Measurements from ENCODE around the gene CRP. TPM values are rescaled to one million over a fixed set of nuclear protein-coding genes. Genes with fewer than 3 reads are reported as not detected.
A peak's percentile ranks its signal among the peaks of the same experiment; 100 is the strongest.

CRP gene
- total and polyA plus RNA-seq, 9 of the 15 experiments (the other 6 are each of a cell fraction or from before 2014, with no cell fraction given), result 0.69 TPM; not detected in 8

GRCh38 chr1:159749630-159750029 lies 35.2 kb upstream of the CRP start:
- no peak overlapping the region for H3K4me2 ChIP-seq (ENCODE audit: insufficient read depth, low read length)
- H3K9me3 ChIP-seq (replicated peaks; ENCODE audit: control insufficient read depth, insufficient read depth, low read depth, low read length), result no peaks in the 10 kb centered on the region
- ATAC-seq (no peak), FAIRE-seq (no peak), DNase-seq (ENCODE audit: extremely low read depth in 1 of 4, low spot score in 3 of 4) (no peak)
- no peak overlapping the region for H3K9ac ChIP-seq (ENCODE audit: insufficient read depth in 1 of 2, low read depth in 2 of 2, low read length in 2 of 2)
- H3K4me1 ChIP-seq (replicated peaks in 1 of 2; ENCODE audit: control insufficient read depth in 2 of 2, insufficient read depth in 2 of 2, low read length in 2 of 2), result no peaks in the 10 kb centered on the region
- ChIA-PET CTCF (ENCODE audit: low intra/inter-chr PET ratio) (no interaction called here), POLR2A (no interaction called here)
- H3K9me1 ChIP-seq (ENCODE audit: control insufficient read depth, insufficient read depth, low read length), result no peaks in the 10 kb centered on the region
- no peaks in the 10 kb centered on the region for H3K36me3 ChIP-seq (ENCODE audit: control insufficient read depth, insufficient read depth, low read length)
- no peaks in the 10 kb centered on the region; a peak in 1 of 5 replicates for H3K27me3 ChIP-seq (ENCODE audit: control insufficient read depth in 2 of 2, insufficient read depth in 2 of 2, low read length in 2 of 2)
- in situ Hi-C loops (cut with MboI), result no loop called here
- 3% methylated on average over 2 of the region's 2 CpGs for WGBS (ENCODE audit: insufficient coverage, low coverage, missing lambda C conversion rate)
- intact Hi-C loops (cut with micrococcal nuclease), result no loop called here
- BruUV-seq (replicated peaks), result no TSS peak
- no peak overlapping the region for H2AFZ ChIP-seq (ENCODE audit: low read depth, low read length)
- H3K79me2 ChIP-seq (ENCODE audit: control insufficient read depth, insufficient read depth, low read length), result no peaks in the 10 kb centered on the region
- H3K27ac ChIP-seq (ENCODE audit: extremely low read depth, low read depth, low read length), result no peak overlapping the region
- H3K4me3 ChIP-seq, result no peak overlapping the region
- TF ChIP-seq EP300 (IDR thresholded peaks at IDR 0.05; ENCODE audit: low read length) (no peak), NR0B1 (IDR thresholded peaks at IDR 0.05; ENCODE audit: partially characterized antibody) (no peak), MAFF (IDR thresholded peaks at IDR 0.05; ENCODE audit: low read length) (0 out of 2 replicates have a peak, but pooled peaks have one; percentile 9), MAFK (IDR thresholded peaks at IDR 0.05; ENCODE audit: low read length) (peak; percentile 5; the same call in 1 of the 2 replicates), ZNF311 (CRISPR knock-in tag; IDR thresholded peaks at IDR 0.05) (no peak)
- H4K20me1 ChIP-seq (replicated peaks; ENCODE audit: control insufficient read depth, insufficient read depth, low read length), result no peaks in the 10 kb centered on the region

GRCh38 chr1:159748370-159748769 lies 34.0 kb upstream of the CRP start:
- H3K9me1 ChIP-seq (ENCODE audit: control insufficient read depth, insufficient read depth, low read length), result no peaks in the 10 kb centered on the region
- DNase-seq (ENCODE audit: extremely low read depth in 1 of 4, low spot score in 3 of 4) (no peak), ATAC-seq (no peak), FAIRE-seq (no peak)
- H4K20me1 ChIP-seq (replicated peaks; ENCODE audit: control insufficient read depth, insufficient read depth, low read length), result no peaks in the 10 kb centered on the region
- no peaks in the 10 kb centered on the region for H3K4me1 ChIP-seq (replicated peaks in 1 of 2; ENCODE audit: control insufficient read depth in 2 of 2, insufficient read depth in 2 of 2, low read length in 2 of 2)
- no peak overlapping the region for H3K4me3 ChIP-seq
- intact Hi-C loops (cut with micrococcal nuclease), result no loop called here
- WGBS (ENCODE audit: insufficient coverage, low coverage, missing lambda C conversion rate), result 0% methylated on average over 1 of the region's 1 CpG
- no peaks in the 10 kb centered on the region for H3K36me3 ChIP-seq (ENCODE audit: control insufficient read depth, insufficient read depth, low read length)
- BruUV-seq (replicated peaks), result no TSS peak
- CTCF ChIA-PET (ENCODE audit: low intra/inter-chr PET ratio), result no interaction called here
- TF ChIP-seq TEAD4 (IDR thresholded peaks at IDR 0.05; ENCODE audit: low read length) (no peak), TEAD4 (CRISPR knock-in tag; IDR thresholded peaks at IDR 0.05; ENCODE audit: borderline replicate concordance) (no peak), CLOCK (CRISPR knock-in tag; IDR thresholded peaks at IDR 0.05; ENCODE audit: borderline replicate concordance) (no peak)
- no peak overlapping the region for H3K4me2 ChIP-seq (ENCODE audit: insufficient read depth, low read length)
- H3K9me3 ChIP-seq (replicated peaks; ENCODE audit: control insufficient read depth, insufficient read depth, low read depth, low read length), result no peaks in the 10 kb centered on the region
- H3K79me2 ChIP-seq (ENCODE audit: control insufficient read depth, insufficient read depth, low read length), result no peaks in the 10 kb centered on the region
- no peak overlapping the region for H3K27ac ChIP-seq (ENCODE audit: extremely low read depth, low read depth, low read length)
- in situ Hi-C loops (cut with MboI), result no loop called here
- H2AFZ ChIP-seq (ENCODE audit: low read depth, low read length), result no peak overlapping the region
- H3K9ac ChIP-seq (ENCODE audit: insufficient read depth in 1 of 2, low read depth in 2 of 2, low read length in 2 of 2), result no peak overlapping the region
- no peaks in the 10 kb centered on the region; a peak in 1 of 5 replicates for H3K27me3 ChIP-seq (ENCODE audit: control insufficient read depth in 2 of 2, insufficient read depth in 2 of 2, low read length in 2 of 2)
- POLR2A ChIA-PET, result no interaction called here

Data from K562 (cell line).